ENCODE results near the gene SMARCA2.
A peak's percentile ranks its signal among the peaks of the same experiment; 100 is the strongest.

SMARCA2 gene

GRCh38 chr9:2227144-2227867 lies 212.2 kb downstream of the SMARCA2 start:
- no peak for DNase-seq

DNA sequence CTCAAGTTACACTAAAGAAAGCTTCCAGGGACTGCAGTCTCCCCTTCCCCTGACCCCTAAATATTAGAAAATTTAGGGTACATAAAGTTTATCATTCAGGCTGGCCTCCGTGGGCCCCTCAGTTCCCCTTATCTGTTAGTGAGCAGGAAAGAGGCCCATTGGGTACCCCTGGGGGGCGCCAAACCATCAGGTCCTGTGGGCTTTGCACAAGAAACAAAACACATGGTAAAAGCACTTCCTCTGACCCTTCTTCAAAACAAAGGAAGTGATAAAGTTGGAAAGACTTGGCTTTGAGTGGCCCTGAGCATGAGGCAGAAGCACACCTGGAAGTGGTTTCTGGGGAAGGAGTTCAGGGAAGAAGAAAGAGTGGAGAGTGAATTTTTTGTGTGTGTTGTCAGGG lies 213.0 kb downstream of the SMARCA2 start:
- DNase-seq: no peak

GRCh38 chr9:2228641-2229040 lies 213.5 kb downstream of the SMARCA2 start:
- DNase-seq: no peak

DNA sequence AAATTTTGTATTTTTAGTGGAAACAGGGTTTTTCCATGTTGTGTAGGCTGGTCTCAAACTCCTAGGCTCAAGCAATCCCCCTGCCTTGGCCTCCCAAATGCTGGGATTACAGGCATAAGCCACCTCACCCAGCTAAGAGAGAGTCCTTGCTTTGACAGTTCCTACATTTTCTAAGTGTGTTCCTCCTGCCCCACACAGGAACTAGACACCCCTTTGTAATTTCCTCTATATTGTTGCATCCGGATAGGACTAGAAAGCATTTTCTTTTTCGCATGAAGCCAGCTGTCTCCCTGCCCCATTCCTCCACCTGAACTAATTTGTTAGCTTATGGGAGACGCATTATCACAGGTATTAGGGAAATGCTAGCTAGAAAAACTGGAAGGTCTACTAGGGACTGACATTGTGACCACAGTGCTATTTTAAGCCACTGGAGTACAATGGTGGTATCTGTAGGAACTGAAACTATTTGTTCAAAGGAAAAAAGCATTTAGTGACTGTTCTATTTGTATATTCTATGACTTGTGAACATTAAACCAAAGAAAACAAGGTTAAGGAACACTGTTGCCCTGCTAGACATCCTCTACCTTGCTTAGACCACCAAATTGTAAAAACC lies 214.1 kb downstream of the SMARCA2 start:
- DNase-seq: no peak

- DNase-seq: no peak
Observed at GRCh38 chr9:2230362-2230761, 215.2 kb downstream of the SMARCA2 start.

DNA sequence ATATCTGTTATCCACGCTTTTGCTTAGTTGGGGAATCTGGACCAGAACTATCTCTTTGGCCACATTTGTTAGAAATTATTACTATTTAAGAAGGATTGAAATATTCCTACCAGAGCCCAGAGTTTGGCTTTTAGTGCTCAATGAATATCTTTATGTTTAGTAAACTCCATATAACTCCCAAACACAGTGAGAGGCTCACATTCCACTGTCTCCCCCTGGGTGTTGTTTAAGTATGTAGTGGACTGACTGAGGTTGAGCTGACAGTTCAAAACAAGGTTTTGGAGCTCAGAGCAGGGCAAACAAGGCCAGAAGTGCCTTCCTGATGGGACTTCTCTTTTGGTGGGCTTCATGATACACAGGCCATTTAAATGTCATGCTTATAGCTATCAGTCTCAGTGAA lies 216.0 kb downstream of the SMARCA2 start:
- no peak for DNase-seq

- no peak for DNase-seq
Observed at GRCh38 chr9:2231829-2232228, 216.7 kb downstream of the SMARCA2 start.

DNA sequence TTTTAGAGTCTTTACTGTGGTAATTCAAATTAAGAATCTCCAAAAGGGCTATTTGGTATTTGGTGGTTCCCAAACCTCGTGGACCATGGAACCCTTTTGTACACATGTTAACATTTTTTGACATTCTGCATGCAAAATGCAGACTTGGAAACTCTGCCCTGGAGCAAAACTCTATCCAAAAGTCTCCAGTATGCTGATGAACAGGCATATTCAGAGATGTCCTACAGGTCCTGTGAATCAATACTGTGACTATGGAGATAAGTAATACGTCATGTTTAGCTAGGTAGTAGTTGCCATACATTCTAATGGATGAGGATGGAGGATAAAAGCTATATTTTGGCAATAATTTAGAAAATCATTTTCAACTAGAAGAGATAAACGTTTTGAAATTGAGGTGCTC lies 218.1 kb downstream of the SMARCA2 start:
- DNase-seq: no peak

DNA sequence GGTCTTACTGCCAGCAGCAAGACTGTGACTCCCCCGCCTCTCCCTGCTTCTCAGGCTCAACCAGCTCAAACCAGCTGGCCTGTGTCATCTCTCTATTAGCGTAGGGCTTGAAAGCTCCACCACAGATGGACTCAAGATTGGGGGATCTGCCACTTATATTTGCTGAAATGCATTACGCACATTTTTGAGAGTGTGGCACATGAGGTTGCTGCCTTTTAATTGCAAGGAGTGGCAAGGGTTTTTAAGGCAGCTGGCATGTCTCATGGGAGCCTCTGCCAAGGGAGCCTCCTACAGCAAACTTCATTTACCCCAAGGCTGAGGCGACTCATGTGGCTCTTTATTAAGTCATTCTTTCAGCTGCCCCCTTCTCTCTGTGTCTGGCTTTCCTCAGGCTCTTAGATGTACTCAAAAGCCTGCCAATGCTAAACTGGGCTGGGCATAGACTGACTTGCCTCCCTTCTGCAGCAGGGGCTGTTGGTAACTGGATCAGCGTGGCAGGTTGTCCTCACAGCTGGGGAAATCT lies 219.3 kb downstream of the SMARCA2 start:
- peak; percentile 82 for DNase-seq

DNA sequence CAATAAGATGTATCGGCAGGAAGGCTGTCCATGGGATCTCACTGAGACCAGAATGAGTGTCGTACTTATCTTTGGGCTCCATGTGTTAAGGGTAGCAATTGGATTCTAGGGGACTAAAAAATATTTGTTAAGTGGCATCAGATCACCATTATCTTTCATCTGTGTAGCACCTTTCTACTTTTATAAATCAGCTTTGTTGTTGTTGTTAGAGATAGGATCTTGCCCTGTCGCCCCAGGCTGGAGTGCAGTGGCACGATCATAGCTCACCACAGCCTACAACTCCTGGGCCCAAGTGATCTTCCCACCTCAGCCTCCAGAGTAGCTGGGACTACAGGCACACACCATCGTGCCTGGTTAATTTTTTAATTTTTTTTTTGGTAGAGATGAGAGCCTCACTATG lies 220.5 kb downstream of the SMARCA2 start:
- DNase-seq: no peak

GRCh38 chr9:2236850-2237249 lies 221.7 kb downstream of the SMARCA2 start:
- peak; percentile 73 for DNase-seq

DNA sequence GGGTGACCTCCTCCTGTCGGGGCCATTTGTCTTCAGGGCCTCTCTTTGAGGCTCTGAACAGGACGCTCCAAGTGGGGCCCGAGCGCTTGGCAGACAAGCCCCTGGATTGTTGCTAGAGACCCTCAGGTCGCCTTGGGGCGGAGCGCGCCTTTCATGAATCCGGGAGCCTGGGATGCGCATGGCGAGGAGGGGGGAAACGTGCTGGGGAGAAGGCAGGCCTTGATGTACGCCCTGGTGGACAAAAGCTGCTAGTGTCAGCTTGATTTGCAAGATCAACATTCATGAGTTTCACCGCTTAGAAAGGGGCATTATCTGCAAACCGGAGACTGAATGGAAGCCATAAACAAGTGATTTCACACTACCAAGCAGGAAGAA lies 226.3 kb downstream of the SMARCA2 start:
- peak; percentile 98 for DNase-seq

GRCh38 chr9:2241836-2242741 lies 226.9 kb downstream of the SMARCA2 start:
- DNase-seq: peak; percentile 99

DNA sequence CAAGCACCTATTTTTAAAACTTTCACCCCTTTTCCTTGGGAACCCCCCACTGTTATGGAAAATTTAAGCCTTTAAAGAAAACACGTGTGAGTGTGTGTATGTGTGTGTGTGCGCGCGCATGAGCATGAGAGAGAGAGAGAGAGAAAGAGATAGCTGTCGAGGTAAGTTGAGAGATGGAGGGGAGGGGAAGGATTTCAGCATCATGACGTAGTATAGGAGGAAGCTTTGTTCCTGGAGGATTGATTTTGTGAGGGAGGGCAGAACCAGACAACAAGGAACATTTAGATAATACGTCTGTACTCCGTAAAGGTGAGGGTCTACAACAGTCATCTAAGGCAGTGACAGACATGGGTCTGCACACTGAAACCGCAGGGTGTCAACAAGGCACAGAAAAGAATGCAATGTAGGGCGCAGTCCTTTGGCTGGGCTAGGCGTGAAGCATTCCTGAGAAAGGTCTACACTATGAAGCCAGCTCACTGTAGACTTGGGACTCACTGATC lies 227.7 kb downstream of the SMARCA2 start:
- DNase-seq: peak; percentile 84
